Endodermal cell (in vitro differentiated cells): ENCODE results near the gene ABCC12. TPM values are rescaled to one million over a fixed set of nuclear protein-coding genes. Genes with fewer than 3 reads are reported as not detected.

Experiments
- DNase-seq: peaks from one replicate; pipeline ENCODE4 v3.0.0-alpha.2; 2017
- H3K27ac ChIP-seq: 2 replicates; pipeline ENCODE4 v1.5.1; 2013; ENCODE audit warnings: mild to moderate bottlenecking, low read depth, low read length, moderate library complexity
- H3K27me3 ChIP-seq: 2 replicates; pipeline ENCODE4 v1.6.1; 2013; ENCODE audit warnings: mild to moderate bottlenecking, low read length, moderate library complexity; ENCODE audit not compliant: insufficient read depth, control insufficient read depth, poor library complexity, severe bottlenecking
- H3K36me3 ChIP-seq: 2 replicates; pipeline ENCODE4 v1.7.0; 2013; ENCODE audit warnings: mild to moderate bottlenecking, low read length, moderate library complexity; ENCODE audit not compliant: control insufficient read depth, insufficient read depth
- H3K4me1 ChIP-seq: one replicate; pipeline ENCODE4 v1.7.0; 2013; ENCODE audit warnings: low read length; ENCODE audit not compliant: control insufficient read depth, insufficient read depth
- H3K4me3 ChIP-seq: 2 replicates; pipeline ENCODE4 v1.5.1; 2013; ENCODE audit warnings: mild to moderate bottlenecking, low read length, moderate library complexity
- H3K9ac ChIP-seq: 2 replicates; pipeline ENCODE4 v1.6.1; 2013; ENCODE audit warnings: mild to moderate bottlenecking, low read length, moderate library complexity; ENCODE audit not compliant: poor library complexity, severe bottlenecking; ENCODE audit errors: extremely low read depth
- H3K9me3 ChIP-seq: 2 replicates; pipeline ENCODE4 v1.6.1; 2013; ENCODE audit warnings: mild to moderate bottlenecking, low read length, moderate library complexity; ENCODE audit not compliant: control insufficient read depth
- H3K27ac Mint-ChIP-seq: 2 replicates; pipeline ENCODE4 v1.8.0; 2020; ENCODE audit warnings: mixed read lengths
- H3K27me3 Mint-ChIP-seq: 2 replicates; pipeline ENCODE4 v1.8.0; 2021; ENCODE audit warnings: mild to moderate bottlenecking, mixed read lengths; ENCODE audit not compliant: insufficient read depth
- H3K36me3 Mint-ChIP-seq: 2 replicates; pipeline ENCODE4 v1.8.0; 2020; ENCODE audit warnings: low read depth, mixed read lengths
- H3K4me1 Mint-ChIP-seq: 2 replicates; pipeline ENCODE4 v1.8.0; 2020; ENCODE audit warnings: mixed read lengths
- H3K4me3 Mint-ChIP-seq: 2 replicates; pipeline ENCODE4 v1.8.0; 2020; ENCODE audit warnings: mild to moderate bottlenecking, moderate library complexity, mixed read lengths
- H3K9me3 Mint-ChIP-seq: 2 replicates; pipeline ENCODE4 v1.8.0; 2020; ENCODE audit warnings: mild to moderate bottlenecking, mixed read lengths
- WGBS, 2 experiments: methylation state at CpG; one replicate each; pipeline versions ENCODE4 v1.1.5 to v1.1.7; 2013; ENCODE audit warnings: missing lambda C conversion rate in 2 of 2, mixed read lengths in 1 of 2; ENCODE audit not compliant: insufficient coverage in 1 of 2, insufficient read length in 1 of 2; 5-methylcytosine and 5-hydroxymethylcytosine counted together
- total RNA-seq, 2 donors: library from RNA; stranded (reverse); fragmentation: NEBNext Ultra II Directional in 1 of 2; extraction: Animal tissue kit (Norgen Biotek cat#: 25700) in 1 of 2; gene quantifications; 2 replicates in 1 of 2; 3 replicates in 1 of 2; pipeline ENCODE4 v1.2.1, GENCODE V29; 2021
- TF ChIP-seq, protein P1 (sequence below): fragments of 200-600 bp; sonication (generic); conservative IDR thresholded peaks from 2 replicates; pipeline ENCODE4 v1.5.0; 2021; ENCODE audit warnings: antibody characterized with exemption, mild to moderate bottlenecking

Gene ABCC12
- total RNA-seq, 2 donors from 2014 or later = 0.35 to 1.2 TPM

GRCh38 chr16:48112600-48112999 is 43.2 kb downstream of the ABCC12 start:
- peaks cover 1% of the 10 kb centered on the region for H3K4me1 Mint-ChIP-seq
- peaks cover 4% of the 10 kb centered on the region for H3K27me3 Mint-ChIP-seq

GRCh38 chr16:48110982-48111381 is 44.8 kb downstream of the ABCC12 start:
- H3K4me1 Mint-ChIP-seq = no peaks in the 10 kb centered on the region
- H3K9me3 Mint-ChIP-seq = no peaks in the 10 kb centered on the region
- H3K4me3 Mint-ChIP-seq = no peak overlapping the region
- H3K9ac ChIP-seq = no peak overlapping the region
- no peak for DNase-seq
- no peaks in the 10 kb centered on the region for H3K9me3 ChIP-seq
- H3K36me3 Mint-ChIP-seq = no peaks in the 10 kb centered on the region
- H3K4me3 ChIP-seq = no peak overlapping the region
- 92 to 94% methylated on average over 3 to 5 of the region's 5 CpGs for WGBS, 2 experiments
- H3K27me3 ChIP-seq = no peaks in the 10 kb centered on the region
- H3K36me3 ChIP-seq = no peaks in the 10 kb centered on the region
- H3K27ac Mint-ChIP-seq = no peak overlapping the region
- TF ChIP-seq, protein P1, sequence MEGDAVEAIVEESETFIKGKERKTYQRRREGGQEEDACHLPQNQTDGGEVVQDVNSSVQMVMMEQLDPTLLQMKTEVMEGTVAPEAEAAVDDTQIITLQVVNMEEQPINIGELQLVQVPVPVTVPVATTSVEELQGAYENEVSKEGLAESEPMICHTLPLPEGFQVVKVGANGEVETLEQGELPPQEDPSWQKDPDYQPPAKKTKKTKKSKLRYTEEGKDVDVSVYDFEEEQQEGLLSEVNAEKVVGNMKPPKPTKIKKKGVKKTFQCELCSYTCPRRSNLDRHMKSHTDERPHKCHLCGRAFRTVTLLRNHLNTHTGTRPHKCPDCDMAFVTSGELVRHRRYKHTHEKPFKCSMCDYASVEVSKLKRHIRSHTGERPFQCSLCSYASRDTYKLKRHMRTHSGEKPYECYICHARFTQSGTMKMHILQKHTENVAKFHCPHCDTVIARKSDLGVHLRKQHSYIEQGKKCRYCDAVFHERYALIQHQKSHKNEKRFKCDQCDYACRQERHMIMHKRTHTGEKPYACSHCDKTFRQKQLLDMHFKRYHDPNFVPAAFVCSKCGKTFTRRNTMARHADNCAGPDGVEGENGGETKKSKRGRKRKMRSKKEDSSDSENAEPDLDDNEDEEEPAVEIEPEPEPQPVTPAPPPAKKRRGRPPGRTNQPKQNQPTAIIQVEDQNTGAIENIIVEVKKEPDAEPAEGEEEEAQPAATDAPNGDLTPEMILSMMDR = no peak
- H3K27me3 Mint-ChIP-seq = peaks cover 4% of the 10 kb centered on the region
- no peaks in the 10 kb centered on the region for H3K4me1 ChIP-seq
- H3K27ac ChIP-seq = no peak overlapping the region

More at GRCh38 chr16:48112600-48112999, 43.2 kb downstream of the ABCC12 start:
- H3K4me3 ChIP-seq = no peak overlapping the region
- TF ChIP-seq, protein P1 = no peak
- no peak for DNase-seq
- no peaks in the 10 kb centered on the region for H3K36me3 ChIP-seq
- no peaks in the 10 kb centered on the region for H3K9me3 ChIP-seq
- WGBS, 2 experiments = 80 to 94% methylated on average over 2 of the region's 3 CpGs
- no peak overlapping the region for H3K9ac ChIP-seq
- H3K4me3 Mint-ChIP-seq = no peak overlapping the region
- H3K9me3 Mint-ChIP-seq = no peaks in the 10 kb centered on the region
- H3K4me1 ChIP-seq = no peaks in the 10 kb centered on the region
- no peak overlapping the region for H3K27ac Mint-ChIP-seq
- no peaks in the 10 kb centered on the region for H3K36me3 Mint-ChIP-seq
- H3K27ac ChIP-seq = no peak overlapping the region
- H3K27me3 ChIP-seq = no peaks in the 10 kb centered on the region

DNA sequence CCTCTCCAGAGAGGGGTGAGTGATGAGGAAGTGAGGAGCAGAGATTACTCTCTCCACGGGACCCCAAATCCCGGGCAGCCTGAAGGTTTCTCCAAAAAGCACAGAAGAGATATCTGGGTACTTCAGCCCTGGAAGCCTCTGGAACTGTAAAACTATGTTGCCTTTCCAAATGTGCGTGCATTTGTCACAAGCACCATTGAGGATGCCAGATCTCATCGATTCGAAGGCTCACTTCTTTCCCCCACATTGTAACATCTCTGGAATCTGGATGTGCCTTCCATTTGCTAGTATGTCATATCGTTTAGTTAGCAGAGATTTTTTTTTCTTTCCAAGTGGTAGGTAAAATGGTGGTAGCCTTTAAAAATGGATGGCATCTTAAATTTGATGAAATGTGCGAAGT is 45.8 kb downstream of the ABCC12 start:
- TF ChIP-seq, protein P1 = no peak
- H3K4me3 ChIP-seq = no peak overlapping the region
- H3K36me3 ChIP-seq = no peaks in the 10 kb centered on the region
- DNase-seq = no peak
- H3K9me3 ChIP-seq = no peaks in the 10 kb centered on the region
- peaks cover 4% of the 10 kb centered on the region for H3K27me3 Mint-ChIP-seq
- H3K4me3 Mint-ChIP-seq = no peak overlapping the region
- H3K36me3 Mint-ChIP-seq = no peaks in the 10 kb centered on the region
- no peak overlapping the region for H3K9ac ChIP-seq
- H3K9me3 Mint-ChIP-seq = no peaks in the 10 kb centered on the region
- H3K27ac Mint-ChIP-seq = no peak overlapping the region
- H3K4me1 Mint-ChIP-seq = no peaks in the 10 kb centered on the region
- H3K27me3 ChIP-seq = no peaks in the 10 kb centered on the region
- no peak overlapping the region for H3K27ac ChIP-seq
- 93 to 100% methylated on average over 6 to 7 of the region's 7 CpGs for whole genome bisulfite sequencing, 2 experiments
- H3K4me1 ChIP-seq = no peaks in the 10 kb centered on the region
